ENCODE data around the gene TCF15. TPM values are rescaled to one million over a fixed set of nuclear protein-coding genes. Genes with fewer than 3 reads are reported as not detected.

The TCF15 gene
- total and polyA plus RNA-seq, 11 donors = 5.8 to 18.0 (median 10.0) TPM

- Histone ChIP-seq H3K9me3 (no peaks in the 10 kb centered on the region), H3K27ac (peak overlapping the region in 9 of 12 donors; percentile 15 to 79 (median 61)), H3K27me3 (peaks cover 0 to 44% (median 0%) of the 10 kb centered on the region in 9 donors), H3K4me3 (peak overlapping the region in 10 of 12 donors; percentile 3 to 77 (median 66)), H3K36me3 (peaks cover 0 to 10% (median 0%) of the 10 kb centered on the region in 9 donors), H3K4me1 (peaks cover 0 to 31% (median 7%) of the 10 kb centered on the region in 12 donors)
- DNase-seq = no peak
- TF ChIP-seq POLR2A (IDR thresholded peaks at IDR 0.05) (no peak), CTCF (IDR thresholded peaks at IDR 0.05) (no peak)
- intact Hi-C loops (cut with DNase I) = loop anchor here in 3 of 10 donors (2.0 kb wide), 2 partner anchors 13 to 29 kb away; no protein-coding TSS in a partner anchor
- peak in 1 of 4 donors; percentile 41 for ATAC-seq
- 41 to 52% (median 46%) methylated on average over 8 of the region's 8 CpGs for WGBS, 4 donors
Measured at GRCh38 chr20:611843-612185, 1.7 kb upstream of the TCF15 start.

GRCh38 chr20:611047-611842, 1.1 kb upstream of the TCF15 start:
- intact Hi-C loops (cut with DNase I) = loop anchor here in 3 of 10 donors (2.0 kb wide), 2 partner anchors 14 to 30 kb away; no protein-coding TSS in a partner anchor
- Histone ChIP-seq H3K9me3 (no peaks in the 10 kb centered on the region), H3K27ac (peak overlapping the region in 10 of 12 donors; percentile 15 to 79 (median 60)), H3K36me3 (peaks cover 0 to 12% (median 0%) of the 10 kb centered on the region in 9 donors), H3K4me1 (peaks cover 0 to 37% (median 12%) of the 10 kb centered on the region in 12 donors), H3K27me3 (peaks cover 0 to 44% (median 0%) of the 10 kb centered on the region in 9 donors), H3K4me3 (peak overlapping the region in 11 of 12 donors; percentile 3 to 77 (median 60))
- no peak for DNase-seq
- ATAC-seq = no peak
- 43 to 60% (median 52%) methylated on average over 22 to 24 of the region's 24 CpGs for WGBS, 4 donors
- TF ChIP-seq CTCF (IDR thresholded peaks at IDR 0.05) (no peak), POLR2A (IDR thresholded peaks at IDR 0.05) (no peak)

GRCh38 chr20:609371-609964, 641 bp downstream of the TCF15 start:
- Histone ChIP-seq H3K4me1 (peaks cover 0 to 55% (median 30%) of the 10 kb centered on the region in 12 donors), H3K4me3 (peak overlapping the region; percentile 53 to 92 (median 71)), H3K27me3 (peaks cover 0 to 44% (median 0%) of the 10 kb centered on the region in 9 donors), H3K9me3 (no peaks in the 10 kb centered on the region), H3K36me3 (peaks cover 0 to 17% (median 0%) of the 10 kb centered on the region in 9 donors), H3K27ac (peak overlapping the region; percentile 49 to 93 (median 82))
- WGBS, 4 donors = 8 to 18% (median 12%) methylated on average over 33 to 53 of the region's 54 CpGs
- no peak for TF ChIP-seq CTCF (IDR thresholded peaks at IDR 0.05)
- no peak for TF ChIP-seq POLR2A (IDR thresholded peaks at IDR 0.05)
- no peak for ATAC-seq
- DNase-seq = no peak
- intact Hi-C loops (cut with DNase I) = loop anchor here in 4 of 10 donors (5.0 kb wide), 3 partner anchors 33 to 47 kb away; no protein-coding TSS in a partner anchor

- peaks cover 0 to 22% (median 0%) of the 10 kb centered on the region in 9 donors for H3K36me3 ChIP-seq
- peak overlapping the region; percentile 53 to 92 (median 71) for H3K4me3 ChIP-seq
- peaks cover 0 to 44% (median 0%) of the 10 kb centered on the region in 9 donors for H3K27me3 ChIP-seq
- WGBS, 4 donors = 47 to 65% (median 59%) methylated on average over 8 of the region's 8 CpGs
- ATAC-seq = no peak
- TF ChIP-seq POLR2A (IDR thresholded peaks at IDR 0.05) (no peak), CTCF (IDR thresholded peaks at IDR 0.05) (no peak)
- peaks cover 0 to 60% (median 34%) of the 10 kb centered on the region in 12 donors for H3K4me1 ChIP-seq
- H3K9me3 ChIP-seq = no peaks in the 10 kb centered on the region
- intact Hi-C loops (cut with DNase I) = loop anchor here in 4 of 10 donors (5.0 kb wide), 3 partner anchors 33 to 47 kb away; no protein-coding TSS in a partner anchor
- no peak for DNase-seq
- H3K27ac ChIP-seq = peak overlapping the region; percentile 49 to 93 (median 82)
Measured at GRCh38 chr20:608970-609369, 1.1 kb downstream of the TCF15 start.

Measured in heart left ventricle (tissue), 16 donors.